ENCODE measurements around the gene KCNH8. TPM values are rescaled to one million over a fixed set of nuclear protein-coding genes. Genes with fewer than 3 reads are reported as not detected.

Gene KCNH8
- polyA plus RNA-seq, 3 donors = 0.03 TPM; not detected in 2

DNA sequence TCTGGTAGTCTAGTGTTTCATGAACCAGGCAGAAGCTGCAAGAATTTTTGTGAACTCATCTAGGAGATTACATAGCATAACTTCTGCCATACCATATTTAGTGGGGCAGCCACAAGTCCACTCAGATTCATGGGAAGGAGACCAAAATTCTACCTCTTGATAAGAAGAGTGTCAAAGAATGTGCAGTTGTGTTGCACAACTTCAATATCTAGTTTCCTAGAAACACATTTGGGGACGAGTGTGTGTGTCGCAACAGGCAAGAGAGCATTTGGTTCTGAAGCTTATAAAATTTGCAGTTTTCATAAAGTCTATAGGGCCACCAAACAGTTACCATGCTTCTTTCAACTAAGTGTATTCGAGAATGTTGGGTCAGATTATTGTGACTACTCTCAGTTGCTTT is 115.3 kb downstream of the KCNH8 start:
- no peaks in the 10 kb centered on the region for H3K9me3 ChIP-seq (replicated peaks in 1 of 2; ENCODE audit: control insufficient read depth in 1 of 2, insufficient read depth in 1 of 2, low read length in 2 of 2)
- H3K9ac ChIP-seq (ENCODE audit: insufficient read depth, low read length, poor library complexity, severe bottlenecking) = no peak overlapping the region
- no peak overlapping the region for H3K4me3 ChIP-seq (replicated peaks in 1 of 3; ENCODE audit: low read depth in 2 of 3, low read length in 3 of 3)
- H3K4me1 Mint-ChIP-seq = peaks cover 14% of the 10 kb centered on the region
- no peaks in the 10 kb centered on the region for H3K27me3 ChIP-seq (ENCODE audit: control insufficient read depth in 2 of 2, insufficient read depth in 2 of 2, low read length in 2 of 2)
- H2AFZ ChIP-seq (ENCODE audit: insufficient read depth, low read depth, low read length, poor library complexity, severe bottlenecking) = no peak overlapping the region
- no peaks in the 10 kb centered on the region for H3K36me3 Mint-ChIP-seq
- no peak overlapping the region for H3K4me3 Mint-ChIP-seq
- no peak overlapping the region for H3K27ac ChIP-seq (ENCODE audit: low read depth in 1 of 2, low read length in 2 of 2)
- H3K79me2 ChIP-seq (ENCODE audit: insufficient read depth, low read length) = no peaks in the 10 kb centered on the region
- H3K4me1 ChIP-seq (ENCODE audit: control insufficient read depth in 1 of 2, insufficient read depth in 2 of 2, low read length in 2 of 2) = peaks cover 0 to 8% of the 10 kb centered on the region in 2 donors
- intact Hi-C loops (cut with micrococcal nuclease) = no loop called here
- no peak for DNase-seq
- H3K36me3 ChIP-seq (replicated peaks in 1 of 2; ENCODE audit: control insufficient read depth in 1 of 2, insufficient read depth in 2 of 2, low read length in 2 of 2) = no peaks in the 10 kb centered on the region
- H3K27me3 Mint-ChIP-seq (ENCODE audit: low read depth in 3 of 3) = peaks cover 0 to 2% (median 0%) of the 10 kb centered on the region in 3 donors
- H3K4me2 ChIP-seq (replicated peaks; ENCODE audit: extremely low read depth, low read length, poor library complexity, severe bottlenecking) = no peak overlapping the region
- no peaks in the 10 kb centered on the region for H4K20me1 ChIP-seq (ENCODE audit: insufficient read depth, low read length)
- TF ChIP-seq, protein P1, sequence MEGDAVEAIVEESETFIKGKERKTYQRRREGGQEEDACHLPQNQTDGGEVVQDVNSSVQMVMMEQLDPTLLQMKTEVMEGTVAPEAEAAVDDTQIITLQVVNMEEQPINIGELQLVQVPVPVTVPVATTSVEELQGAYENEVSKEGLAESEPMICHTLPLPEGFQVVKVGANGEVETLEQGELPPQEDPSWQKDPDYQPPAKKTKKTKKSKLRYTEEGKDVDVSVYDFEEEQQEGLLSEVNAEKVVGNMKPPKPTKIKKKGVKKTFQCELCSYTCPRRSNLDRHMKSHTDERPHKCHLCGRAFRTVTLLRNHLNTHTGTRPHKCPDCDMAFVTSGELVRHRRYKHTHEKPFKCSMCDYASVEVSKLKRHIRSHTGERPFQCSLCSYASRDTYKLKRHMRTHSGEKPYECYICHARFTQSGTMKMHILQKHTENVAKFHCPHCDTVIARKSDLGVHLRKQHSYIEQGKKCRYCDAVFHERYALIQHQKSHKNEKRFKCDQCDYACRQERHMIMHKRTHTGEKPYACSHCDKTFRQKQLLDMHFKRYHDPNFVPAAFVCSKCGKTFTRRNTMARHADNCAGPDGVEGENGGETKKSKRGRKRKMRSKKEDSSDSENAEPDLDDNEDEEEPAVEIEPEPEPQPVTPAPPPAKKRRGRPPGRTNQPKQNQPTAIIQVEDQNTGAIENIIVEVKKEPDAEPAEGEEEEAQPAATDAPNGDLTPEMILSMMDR (IDR thresholded peaks at IDR 0.05) = no peak
- no peak overlapping the region for H3K27ac Mint-ChIP-seq
- H3K9me3 Mint-ChIP-seq = peaks cover 0 to 2% (median 0%) of the 10 kb centered on the region in 7 donors
- WGBS (ENCODE audit: insufficient coverage) = no CpG with 5 or more reads among the region's 3 CpGs

GRCh38 chr3:19264424-19264823 is 116.1 kb downstream of the KCNH8 start:
- Mint-ChIP-seq H3K4me1 (peaks cover 14% of the 10 kb centered on the region), H3K27ac (no peak overlapping the region), H3K9me3 (peaks cover 0 to 2% (median 0%) of the 10 kb centered on the region in 7 donors), H3K27me3 (ENCODE audit: low read depth in 3 of 3) (peaks cover 0 to 2% (median 0%) of the 10 kb centered on the region in 3 donors), H3K36me3 (no peaks in the 10 kb centered on the region), H3K4me3 (peak overlapping the region in 1 of 2 donors; percentile 46)
- no peaks in the 10 kb centered on the region for H3K79me2 ChIP-seq (ENCODE audit: insufficient read depth, low read length)
- peaks cover 0 to 8% of the 10 kb centered on the region in 2 donors for H3K4me1 ChIP-seq (ENCODE audit: control insufficient read depth in 1 of 2, insufficient read depth in 2 of 2, low read length in 2 of 2)
- no peak overlapping the region for H2AFZ ChIP-seq (ENCODE audit: insufficient read depth, low read depth, low read length, poor library complexity, severe bottlenecking)
- no peaks in the 10 kb centered on the region for H3K36me3 ChIP-seq (replicated peaks in 1 of 2; ENCODE audit: control insufficient read depth in 1 of 2, insufficient read depth in 2 of 2, low read length in 2 of 2)
- DNase-seq = peak in 1 of 3 donors; percentile 1
- intact Hi-C loops (cut with micrococcal nuclease) = no loop called here
- no peaks in the 10 kb centered on the region for H4K20me1 ChIP-seq (ENCODE audit: insufficient read depth, low read length)
- no peaks in the 10 kb centered on the region for H3K27me3 ChIP-seq (ENCODE audit: control insufficient read depth in 2 of 2, insufficient read depth in 2 of 2, low read length in 2 of 2)
- TF ChIP-seq, protein P1 (IDR thresholded peaks at IDR 0.05) = no peak
- H3K9me3 ChIP-seq (replicated peaks in 1 of 2; ENCODE audit: control insufficient read depth in 1 of 2, insufficient read depth in 1 of 2, low read length in 2 of 2) = no peaks in the 10 kb centered on the region
- no peak overlapping the region for H3K27ac ChIP-seq (ENCODE audit: low read depth in 1 of 2, low read length in 2 of 2)
- H3K4me3 ChIP-seq (replicated peaks in 1 of 3; ENCODE audit: low read depth in 2 of 3, low read length in 3 of 3) = no peak overlapping the region
- H3K4me2 ChIP-seq (replicated peaks; ENCODE audit: extremely low read depth, low read length, poor library complexity, severe bottlenecking) = no peak overlapping the region
- 46% methylated on average over 3 of the region's 6 CpGs for WGBS (ENCODE audit: insufficient coverage)
- no peak overlapping the region for H3K9ac ChIP-seq (ENCODE audit: insufficient read depth, low read length, poor library complexity, severe bottlenecking)
